ENCODE results near the gene RNF208.
"Not testable (repeated sequence)": the region's sequence is repeated elsewhere in the genome, so short reads cannot be mapped to it uniquely, and the experiment has no call there.

The RNF208 gene

GRCh38 chr9:137247135-137247915 is 25.3 kb upstream of the RNF208 start:
- H3K27ac Mint-ChIP-seq, result peak overlapping the region; percentile 20
- peaks cover 10% of the 10 kb centered on the region for H3K4me1 Mint-ChIP-seq (ENCODE audit: low read depth)
- DNase-seq (ENCODE audit: low spot score), result no peak
- no peak overlapping the region for H3K4me3 Mint-ChIP-seq
- H3K27me3 Mint-ChIP-seq (ENCODE audit: low read depth), result no peaks in the 10 kb centered on the region
- H3K36me3 Mint-ChIP-seq (ENCODE audit: low read depth), result peaks cover 15% of the 10 kb centered on the region
- no peaks in the 10 kb centered on the region for H3K9me3 Mint-ChIP-seq

- Mint-ChIP-seq H3K27me3 (ENCODE audit: low read depth) (peaks cover 2% of the 10 kb centered on the region), H3K4me1 (ENCODE audit: low read depth) (peaks cover 14% of the 10 kb centered on the region), H3K4me3 (no peak overlapping the region), H3K27ac (no peak overlapping the region), H3K36me3 (ENCODE audit: low read depth) (peaks cover 23% of the 10 kb centered on the region), H3K9me3 (no peaks in the 10 kb centered on the region)
- no peak for DNase-seq (ENCODE audit: low spot score)
Measured at GRCh38 chr9:137245450-137246421, 23.7 kb upstream of the RNF208 start.

- peaks cover 2% of the 10 kb centered on the region for H3K27me3 Mint-ChIP-seq (ENCODE audit: low read depth)
- H3K27ac Mint-ChIP-seq, result no peak overlapping the region
- no peaks in the 10 kb centered on the region for H3K9me3 Mint-ChIP-seq
- DNase-seq (ENCODE audit: low spot score), result no peak
- peaks cover 14% of the 10 kb centered on the region for H3K4me1 Mint-ChIP-seq (ENCODE audit: low read depth)
- no peak overlapping the region for H3K4me3 Mint-ChIP-seq
- H3K36me3 Mint-ChIP-seq (ENCODE audit: low read depth), result peaks cover 23% of the 10 kb centered on the region
Measured at GRCh38 chr9:137244486-137245449, 22.7 kb upstream of the RNF208 start.

- no peak for DNase-seq (ENCODE audit: low spot score)
- Mint-ChIP-seq H3K36me3 (ENCODE audit: low read depth) (peaks cover 23% of the 10 kb centered on the region), H3K9me3 (no peaks in the 10 kb centered on the region), H3K4me1 (ENCODE audit: low read depth) (peaks cover 17% of the 10 kb centered on the region), H3K27me3 (ENCODE audit: low read depth) (peaks cover 2% of the 10 kb centered on the region), H3K4me3 (peak overlapping the region; percentile 89), H3K27ac (no peak overlapping the region)
Measured at GRCh38 chr9:137243626-137244485, 21.8 kb upstream of the RNF208 start.

GRCh38 chr9:137243266-137243625 is 21.2 kb upstream of the RNF208 start:
- DNase-seq (ENCODE audit: low spot score); H3K27me3 Mint-ChIP-seq (ENCODE audit: low read depth); H3K9me3 Mint-ChIP-seq: not testable (repeated sequence)
- peak overlapping the region; percentile 89 for H3K4me3 Mint-ChIP-seq
- H3K36me3 Mint-ChIP-seq (ENCODE audit: low read depth), result peaks cover 23% of the 10 kb centered on the region
- peaks cover 18% of the 10 kb centered on the region for H3K4me1 Mint-ChIP-seq (ENCODE audit: low read depth)
- H3K27ac Mint-ChIP-seq, result peak overlapping the region; percentile 60

- no peaks in the 10 kb centered on the region for H3K9me3 Mint-ChIP-seq
- peaks cover 18% of the 10 kb centered on the region for H3K4me1 Mint-ChIP-seq (ENCODE audit: low read depth)
- H3K27ac Mint-ChIP-seq, result peak overlapping the region; percentile 79
- peaks cover 2% of the 10 kb centered on the region for H3K27me3 Mint-ChIP-seq (ENCODE audit: low read depth)
- peaks cover 23% of the 10 kb centered on the region for H3K36me3 Mint-ChIP-seq (ENCODE audit: low read depth)
- peak overlapping the region; percentile 89 for H3K4me3 Mint-ChIP-seq
- no peak for DNase-seq (ENCODE audit: low spot score)
Measured at GRCh38 chr9:137242269-137243203, 20.5 kb upstream of the RNF208 start.

GRCh38 chr9:137241490-137242268 is 19.6 kb upstream of the RNF208 start:
- Mint-ChIP-seq H3K4me1 (ENCODE audit: low read depth) (peaks cover 18% of the 10 kb centered on the region), H3K4me3 (peak overlapping the region; percentile 89), H3K36me3 (ENCODE audit: low read depth) (peaks cover 23% of the 10 kb centered on the region), H3K27ac (peak overlapping the region; percentile 41), H3K9me3 (no peaks in the 10 kb centered on the region), H3K27me3 (ENCODE audit: low read depth) (peaks cover 2% of the 10 kb centered on the region)
- DNase-seq (ENCODE audit: low spot score), result peak; percentile 43

GRCh38 chr9:137240841-137241489 is 18.9 kb upstream of the RNF208 start, which contains the start of gene TUBB4B:
TSS of gene TUBB4B (plus strand) at chr9:137241287. CDS start at chr9:137241361, 74 bp downstream.
- H3K4me1 Mint-ChIP-seq (ENCODE audit: low read depth), result peaks cover 18% of the 10 kb centered on the region
- H3K9me3 Mint-ChIP-seq, result no peaks in the 10 kb centered on the region
- peaks cover 2% of the 10 kb centered on the region for H3K27me3 Mint-ChIP-seq (ENCODE audit: low read depth)
- H3K4me3 Mint-ChIP-seq, result peak within 1 kb of the TSS; percentile 93
- H3K36me3 Mint-ChIP-seq (ENCODE audit: low read depth), result peaks cover 23% of the 10 kb centered on the region
- DNase-seq (ENCODE audit: low spot score), result peak; percentile 99
- H3K27ac Mint-ChIP-seq, result peak within 1 kb of the TSS; percentile 94

- peaks cover 23% of the 10 kb centered on the region for H3K36me3 Mint-ChIP-seq (ENCODE audit: low read depth)
- peaks cover 2% of the 10 kb centered on the region for H3K27me3 Mint-ChIP-seq (ENCODE audit: low read depth)
- H3K27ac Mint-ChIP-seq, result peak overlapping the region; percentile 71
- H3K9me3 Mint-ChIP-seq, result no peaks in the 10 kb centered on the region
- peak overlapping the region; percentile 78 for H3K4me3 Mint-ChIP-seq
- DNase-seq (ENCODE audit: low spot score), result peak; percentile 77
- H3K4me1 Mint-ChIP-seq (ENCODE audit: low read depth), result peaks cover 18% of the 10 kb centered on the region
Measured at GRCh38 chr9:137240318-137240840, 18.3 kb upstream of the RNF208 start.

- Mint-ChIP-seq H3K27ac (peak overlapping the region; percentile 71), H3K4me1 (ENCODE audit: low read depth) (peaks cover 18% of the 10 kb centered on the region), H3K36me3 (ENCODE audit: low read depth) (peaks cover 23% of the 10 kb centered on the region), H3K4me3 (peak overlapping the region; percentile 78)
- not testable (repeated sequence) for H3K27me3 Mint-ChIP-seq (ENCODE audit: low read depth); H3K9me3 Mint-ChIP-seq; DNase-seq (ENCODE audit: low spot score)
Measured at GRCh38 chr9:137239541-137240200, 17.6 kb upstream of the RNF208 start.

Data from T-helper 2 cell treated with Interferon-gamma antibody and Interleukin-4, amounts not matched to agents 5 μg/mL and 100 μg/mL, for 36 hours (primary cell).